Endothelial cell of umbilical vein (primary cell): ENCODE data around the gene CTSZ. TPM values are rescaled to one million over a fixed set of nuclear protein-coding genes. Genes with fewer than 3 reads are reported as not detected.

Experiments used
- BruUV-seq: library from RNA; stranded (reverse); fragments of 400-500 nt; replicated peaks from 2 replicates; lab custom pipeline; 2021; lab: Mats Ljungman, UMichigan
- CTCF ChIA-PET: fragments of 300-600, 350-600 bp; sonication (Branson Sonifier 250); formaldehyde crosslinking; loops from one replicate; lab custom pipeline; 2021; ENCODE audit warnings: antibody characterized with exemption, inconsistent platforms; lab: Charles Lee
- POLR2A ChIA-PET: fragments of 300-600, 350-600 bp; sonication (Branson Sonifier 250); formaldehyde crosslinking; loops from one replicate; lab custom pipeline; 2021; ENCODE audit warnings: antibody characterized with exemption, inconsistent platforms; lab: Charles Lee
- DNase-seq: peaks from one replicate; pipeline ENCODE4 v3.0.0-alpha.2; 2011; ENCODE audit warnings: low read depth, low spot score
- FAIRE-seq: peaks from 2 replicates; lab custom pipeline; 2011; peaks lifted over from hg19 to GRCh38; lab: Jason Lieb, UNC
- H2AFZ ChIP-seq: 2 replicates; pipeline ENCODE4 v1.6.0; 2012; ENCODE audit warnings: low read depth, low read length, control low read depth, inconsistent platforms
- H3K27ac ChIP-seq: 2 replicates; pipeline ENCODE4 v1.5.1; 2011; ENCODE audit warnings: low read depth, mild to moderate bottlenecking, control low read depth, low read length, moderate library complexity; ENCODE audit not compliant: insufficient read depth
- H3K27me3 ChIP-seq, 2 experiments: 2 replicates each; pipeline versions ENCODE4 v1.6.0 to v1.6.1; 2011; ENCODE audit warnings: low read length in 2 of 2, mixed read lengths in 1 of 2; ENCODE audit not compliant: control insufficient read depth in 2 of 2, insufficient read depth in 2 of 2
- H3K36me3 ChIP-seq, 2 experiments: 2 replicates in 1 of 2; 3 replicates in 1 of 2; pipeline ENCODE4 v1.5.1; 2011; ENCODE audit warnings: low read length in 2 of 2, mild to moderate bottlenecking in 1 of 2, moderate library complexity in 1 of 2; ENCODE audit not compliant: control insufficient read depth in 2 of 2, insufficient read depth in 2 of 2; ENCODE audit errors: extremely low read depth in 1 of 2
- H3K4me1 ChIP-seq: 3 replicates; pipeline ENCODE4 v1.5.1; 2011; ENCODE audit warnings: mild to moderate bottlenecking, low read length; ENCODE audit not compliant: control insufficient read depth, insufficient read depth; ENCODE audit errors: extremely low read depth
- H3K4me2 ChIP-seq: 2 replicates; pipeline ENCODE4 v1.6.1; 2011; ENCODE audit warnings: low read length, control low read depth, mixed read lengths; ENCODE audit not compliant: insufficient read depth
- H3K4me3 ChIP-seq, 3 experiments: fragments of 200-600 bp in 1 of 3; sonication (generic), shearing (Covaris generic) in 1 of 3; replicated peaks in 1 of 3; 2 replicates each; pipeline ENCODE4 v1.5.1; 2011 to 2016; ENCODE audit warnings: control low read depth in 3 of 3, low read length in 3 of 3, mild to moderate bottlenecking in 2 of 3, inconsistent platforms in 1 of 3, low read depth in 1 of 3, moderate library complexity in 1 of 3; ENCODE audit not compliant: insufficient read depth in 1 of 3
- H3K79me2 ChIP-seq: 2 replicates; pipeline ENCODE4 v1.6.0; 2012; ENCODE audit warnings: low read length, inconsistent platforms; ENCODE audit not compliant: control insufficient read depth, insufficient read depth
- H3K9ac ChIP-seq: replicated peaks from 2 replicates; pipeline ENCODE3; 2011; ENCODE audit warnings: low read length, control low read depth; ENCODE audit not compliant: insufficient read depth; ENCODE audit errors: extremely low read depth
- H3K9me1 ChIP-seq: replicated peaks from 3 replicates; pipeline ENCODE4 v1.6.0; 2011; ENCODE audit warnings: mild to moderate bottlenecking, low read length; ENCODE audit not compliant: control insufficient read depth, insufficient read depth; ENCODE audit errors: extremely low read depth
- H3K9me3 ChIP-seq: replicated peaks from 2 replicates; pipeline ENCODE4 v1.5.1; 2012; ENCODE audit warnings: low read length, inconsistent platforms; ENCODE audit not compliant: control insufficient read depth, insufficient read depth
- H4K20me1 ChIP-seq: replicated peaks from 2 replicates; pipeline ENCODE3; 2011; ENCODE audit warnings: mild to moderate bottlenecking, low read length; ENCODE audit not compliant: control insufficient read depth, insufficient read depth; ENCODE audit errors: extremely low read depth
- EZH2 ChIP-seq: IDR thresholded peaks from 2 replicates; pipeline ENCODE4 v1.6.1; 2012; ENCODE audit warnings: borderline replicate concordance, low read depth, mild to moderate bottlenecking, moderate library complexity, low read length, inconsistent platforms; ENCODE audit not compliant: severe bottlenecking
- FOS ChIP-seq: IDR thresholded peaks from 2 replicates; pipeline ENCODE4 v1.6.1; 2011; ENCODE audit warnings: mild to moderate bottlenecking, low read length, moderate library complexity, borderline replicate concordance; ENCODE audit not compliant: insufficient read depth
- GATA2 ChIP-seq: IDR thresholded peaks from 2 replicates; pipeline ENCODE4 v1.7.0; 2011; ENCODE audit warnings: low read depth, mild to moderate bottlenecking, moderate library complexity, mixed read lengths, low read length; ENCODE audit not compliant: insufficient read length, insufficient read depth
- JUN ChIP-seq: IDR thresholded peaks from 2 replicates; pipeline ENCODE4 v1.6.1; 2011; ENCODE audit warnings: borderline replicate concordance, low read depth; ENCODE audit not compliant: insufficient read length, insufficient read depth
- MYC ChIP-seq: IDR thresholded peaks from one replicate; pipeline ENCODE4 v1.6.1; 2011; ENCODE audit warnings: mild to moderate bottlenecking, low read depth, low read length
- POLR2A ChIP-seq: IDR thresholded peaks from 2 replicates; pipeline ENCODE4 v1.6.1; 2012; ENCODE audit warnings: low read depth, mild to moderate bottlenecking, control low read depth, low read length
- POLR2AphosphoS5 ChIP-seq: IDR thresholded peaks from 2 replicates; pipeline ENCODE4 v1.6.1; 2012; ENCODE audit warnings: low read depth, mild to moderate bottlenecking, control low read depth, low read length, moderate library complexity; ENCODE audit not compliant: insufficient read depth
- dilution Hi-C: fragments of 300-500 bp; cut with MboI; formaldehyde crosslinking; loops from one replicate; pipeline ENCODE4 v1.15.0; 2019; ENCODE audit warnings: low sequenced_read_pairs; ENCODE audit not compliant: extremely low pct_ligation_motif_present
- intact Hi-C: fragments of 100-400 bp; cut with micrococcal nuclease; formaldehyde crosslinking; loops from one replicate; pipeline ENCODE4 v1.10.0; 2022
- polyA plus RNA-seq, 4 experiments: library from polyadenylated mRNA; depleted of rRNA in 3 of 4; stranded (reverse) in 3 of 4; unstranded in 1 of 4; fragments of >200 nt; gene quantifications; 2 replicates each; pipeline versions ENCODE4 v1.2.1 to v1.2.3, GENCODE V29; 2011 to 2012; ENCODE audit warnings: missing spikeins in 1 of 4
- total RNA-seq: library from RNA; stranded (reverse); gene quantifications from 2 replicates; pipeline ENCODE4 v1.2.3, GENCODE V29; 2021
- TF ChIP-seq, protein P1 (sequence below): IDR thresholded peaks from 2 replicates; pipeline ENCODE4 v1.6.1; 2011; ENCODE audit not compliant: insufficient read depth, insufficient read length
- TF ChIP-seq, protein P2 (sequence below), 2 donors: IDR thresholded peaks; 1 replicate in 1 of 2; 2 replicates in 1 of 2; pipeline ENCODE4 v1.5.1; 2011; ENCODE audit warnings: low read length in 2 of 2, mild to moderate bottlenecking in 2 of 2, moderate library complexity in 2 of 2, control low read depth in 1 of 2, inconsistent platforms in 1 of 2, low read depth in 1 of 2; ENCODE audit not compliant: insufficient read depth in 1 of 2; ENCODE audit errors: extremely low read depth in 1 of 2

CTSZ gene
- total and polyA plus RNA-seq, 2 donors (not counting 3 experiments of a cell fraction or from before 2014, with no cell fraction given), result 304 to 387 TPM

DNA sequence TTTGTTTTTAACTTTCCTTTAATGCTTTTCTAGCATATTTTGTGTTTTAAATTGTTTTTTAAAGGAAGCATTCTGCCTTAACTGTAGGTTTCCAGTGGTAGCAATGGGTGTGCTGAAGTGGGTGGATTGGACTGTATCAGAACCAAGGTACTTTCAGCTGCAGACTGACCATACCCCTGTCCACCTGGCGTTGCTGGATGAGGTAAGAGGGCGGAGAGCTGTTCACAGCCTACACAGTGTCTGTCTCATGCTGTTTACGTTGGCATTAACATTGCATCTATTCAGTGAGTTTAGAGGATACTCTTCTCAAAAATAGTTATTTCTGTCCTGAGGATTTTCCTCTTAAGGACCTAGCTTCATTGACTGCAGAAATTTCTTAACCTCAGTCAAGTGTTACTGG, 14.1 kb downstream of the CTSZ start:
- Histone ChIP-seq H3K27ac (no peak overlapping the region), H3K9me1 (no peaks in the 10 kb centered on the region), H3K4me1 (no peaks in the 10 kb centered on the region), H3K36me3 (peaks cover 39 to 58% of the 10 kb centered on the region in 2 experiments), H4K20me1 (no peaks in the 10 kb centered on the region), H3K4me2 (no peak overlapping the region), H3K27me3 (no peaks in the 10 kb centered on the region), H3K9me3 (no peaks in the 10 kb centered on the region), H3K9ac (no peak overlapping the region), H3K4me3 (no peak overlapping the region), H3K79me2 (peaks cover 3% of the 10 kb centered on the region), H2AFZ (no peak overlapping the region)
- TF ChIP-seq JUN (no peak), POLR2A (peak; percentile 11), POLR2AphosphoS5 (peak; percentile 37)
- no peak for DNase-seq
- CTCF ChIA-PET, result interaction anchor here (0.8 to 1.3 kb wide), 2 partner anchors 123 to 511 kb away, joined by 4 read pairs; no protein-coding TSS in a partner anchor
- no TSS peak for BruUV-seq
- dilution Hi-C loops, result no loop called here
- POLR2A ChIA-PET, result no interaction called here
- intact Hi-C loops, result no loop called here
- no peak for FAIRE-seq

DNA sequence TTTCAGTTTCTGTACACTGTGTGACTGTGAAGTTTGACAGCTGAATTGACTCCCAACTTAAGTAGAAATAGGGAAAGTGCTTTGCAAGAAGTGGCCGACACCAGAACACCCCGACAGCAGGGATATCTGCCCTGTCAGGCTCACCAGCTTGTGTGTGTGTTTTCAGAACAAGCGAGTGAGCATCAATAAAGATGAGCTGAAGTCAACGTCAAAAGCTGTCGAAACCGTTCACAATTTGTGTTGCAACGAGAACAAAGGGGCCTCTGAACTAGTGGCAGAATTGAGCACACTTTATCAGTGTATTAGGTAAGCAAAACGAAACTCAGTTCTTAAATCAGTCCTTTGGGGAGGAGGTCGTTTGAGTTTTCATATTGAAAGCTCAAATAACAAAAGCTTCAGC, 15.3 kb downstream of the CTSZ start:
- intact Hi-C loops (no loop called here), dilution Hi-C loops (no loop called here)
- peaks cover 49 to 60% of the 10 kb centered on the region in 2 experiments for H3K36me3 ChIP-seq
- no peak overlapping the region for H3K27ac ChIP-seq
- H3K79me2 ChIP-seq, result peaks cover 6% of the 10 kb centered on the region
- no peaks in the 10 kb centered on the region for H3K4me1 ChIP-seq
- no peak overlapping the region for H3K4me3 ChIP-seq
- no peak overlapping the region for H3K9ac ChIP-seq
- DNase-seq (no peak), FAIRE-seq (no peak)
- no peaks in the 10 kb centered on the region for H3K27me3 ChIP-seq
- H3K9me1 ChIP-seq, result no peaks in the 10 kb centered on the region
- no peak overlapping the region for H3K4me2 ChIP-seq
- no TSS peak for BruUV-seq
- POLR2A ChIA-PET, result interaction anchor here (0.6 kb wide), 1 partner anchor 10 kb away, joined by 3 read pairs; no protein-coding TSS in a partner anchor
- no peak for TF ChIP-seq EZH2
- TF ChIP-seq MYC, result no peak
- TF ChIP-seq, protein P1, sequence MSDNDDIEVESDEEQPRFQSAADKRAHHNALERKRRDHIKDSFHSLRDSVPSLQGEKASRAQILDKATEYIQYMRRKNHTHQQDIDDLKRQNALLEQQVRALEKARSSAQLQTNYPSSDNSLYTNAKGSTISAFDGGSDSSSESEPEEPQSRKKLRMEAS, result no peak
- no peak for TF ChIP-seq JUN
- TF ChIP-seq, protein P2, sequence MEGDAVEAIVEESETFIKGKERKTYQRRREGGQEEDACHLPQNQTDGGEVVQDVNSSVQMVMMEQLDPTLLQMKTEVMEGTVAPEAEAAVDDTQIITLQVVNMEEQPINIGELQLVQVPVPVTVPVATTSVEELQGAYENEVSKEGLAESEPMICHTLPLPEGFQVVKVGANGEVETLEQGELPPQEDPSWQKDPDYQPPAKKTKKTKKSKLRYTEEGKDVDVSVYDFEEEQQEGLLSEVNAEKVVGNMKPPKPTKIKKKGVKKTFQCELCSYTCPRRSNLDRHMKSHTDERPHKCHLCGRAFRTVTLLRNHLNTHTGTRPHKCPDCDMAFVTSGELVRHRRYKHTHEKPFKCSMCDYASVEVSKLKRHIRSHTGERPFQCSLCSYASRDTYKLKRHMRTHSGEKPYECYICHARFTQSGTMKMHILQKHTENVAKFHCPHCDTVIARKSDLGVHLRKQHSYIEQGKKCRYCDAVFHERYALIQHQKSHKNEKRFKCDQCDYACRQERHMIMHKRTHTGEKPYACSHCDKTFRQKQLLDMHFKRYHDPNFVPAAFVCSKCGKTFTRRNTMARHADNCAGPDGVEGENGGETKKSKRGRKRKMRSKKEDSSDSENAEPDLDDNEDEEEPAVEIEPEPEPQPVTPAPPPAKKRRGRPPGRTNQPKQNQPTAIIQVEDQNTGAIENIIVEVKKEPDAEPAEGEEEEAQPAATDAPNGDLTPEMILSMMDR (IDR thresholded peaks at IDR 0.05; ENCODE audit: extremely low read depth in 1 of 2, insufficient read depth in 1 of 2, low read depth in 1 of 2, low read length in 2 of 2), result no peak
- TF ChIP-seq POLR2A, result no peak
- no peak for TF ChIP-seq POLR2AphosphoS5
- no peak for TF ChIP-seq GATA2
- no peak for TF ChIP-seq FOS
- CTCF ChIA-PET, result interaction anchor here (1.3 kb wide), 1 partner anchor 510 kb away, joined by 4 read pairs; no protein-coding TSS in a partner anchor
- H2AFZ ChIP-seq, result no peak overlapping the region
- no peaks in the 10 kb centered on the region for H4K20me1 ChIP-seq
- H3K9me3 ChIP-seq, result no peaks in the 10 kb centered on the region
